Loucy (cell line): ENCODE data around the gene MPL.
"Not testable (repeated sequence)": the region's sequence is repeated elsewhere in the genome, so short reads cannot be mapped to it uniquely, and the experiment has no call there.

ENCODE experiments used
- H2AFZ ChIP-seq: fragments of 200-600 bp; sonication (generic); 2 replicates; pipeline ENCODE4 v1.6.0; 2016; ENCODE audit warnings: antibody characterized with exemption, mild to moderate bottlenecking, low read length, moderate library complexity
- H3F3A ChIP-seq: fragments of 200-600 bp; 2 replicates; pipeline ENCODE4 v1.6.0; 2016; ENCODE audit warnings: antibody characterized with exemption, low read depth, mild to moderate bottlenecking
- H3K27me3 ChIP-seq: fragments of 200-600 bp; sonication (generic); 2 replicates; pipeline ENCODE4 v1.6.1; 2014; ENCODE audit warnings: low read length, mild to moderate bottlenecking; ENCODE audit not compliant: insufficient read depth, poor library complexity, severe bottlenecking
- H3K36me3 ChIP-seq: fragments of 200-600 bp; sonication (generic); 2 replicates; pipeline ENCODE4 v1.6.1; 2016; ENCODE audit warnings: low read length; ENCODE audit not compliant: insufficient read depth
- H3K4me1 ChIP-seq: fragments of 200-600 bp; sonication (generic); 2 replicates; pipeline ENCODE4 v1.5.1; 2014; ENCODE audit warnings: low read length, mild to moderate bottlenecking; ENCODE audit not compliant: insufficient read depth, poor library complexity, severe bottlenecking
- H3K4me2 ChIP-seq: fragments of 200-600 bp; sonication (generic); 2 replicates; pipeline ENCODE4 v1.6.0; 2014; ENCODE audit warnings: antibody characterized with exemption, low read length, low read depth, mild to moderate bottlenecking; ENCODE audit not compliant: poor library complexity, severe bottlenecking
- H3K4me3 ChIP-seq: fragments of 200-600 bp; sonication (generic); 2 replicates; pipeline ENCODE4 v1.5.1; 2014; ENCODE audit warnings: low read length, mild to moderate bottlenecking, mixed read lengths; ENCODE audit not compliant: poor library complexity, severe bottlenecking
- H3K79me2 ChIP-seq: fragments of 200-600 bp; sonication (generic); 2 replicates; pipeline ENCODE4 v1.6.1; 2014; ENCODE audit warnings: low read length; ENCODE audit not compliant: insufficient read depth
- H3K9ac ChIP-seq: fragments of 200-600 bp; sonication (generic); 2 replicates; pipeline ENCODE4 v1.6.0; 2014; ENCODE audit warnings: mild to moderate bottlenecking, low read depth, low read length, moderate library complexity; ENCODE audit not compliant: poor library complexity, severe bottlenecking
- H3K9me2 ChIP-seq: fragments of 200-600 bp; sonication (generic); replicated peaks from 2 replicates; pipeline ENCODE4 v1.6.1; 2016; ENCODE audit warnings: low read depth, low read length, mixed read lengths
- H3K9me3 ChIP-seq: fragments of 200-600 bp; sonication (generic); 2 replicates; pipeline ENCODE4 v1.6.1; 2014; ENCODE audit warnings: mild to moderate bottlenecking, antibody characterized with exemption, low read length, low read depth; ENCODE audit not compliant: insufficient read depth
- H4K20me1 ChIP-seq: fragments of 200-600 bp; sonication (generic); 2 replicates; pipeline ENCODE4 v1.6.0; 2014; ENCODE audit warnings: antibody characterized with exemption, low read length, mild to moderate bottlenecking; ENCODE audit not compliant: insufficient read depth, poor library complexity, severe bottlenecking
- EZH2phosphoT487 ChIP-seq: fragments of 200-600 bp; IDR thresholded peaks from 2 replicates; pipeline ENCODE4 v1.6.1; 2018; ENCODE audit warnings: antibody characterized with exemption, mild to moderate bottlenecking, moderate library complexity, borderline replicate concordance
- TF ChIP-seq, protein P1 (sequence below): fragments of 200-600 bp; sonication (generic); conservative IDR thresholded peaks from 2 replicates; pipeline ENCODE4 v1.5.1; 2014; ENCODE audit warnings: mild to moderate bottlenecking, antibody characterized with exemption, low read length

MPL gene

DNA sequence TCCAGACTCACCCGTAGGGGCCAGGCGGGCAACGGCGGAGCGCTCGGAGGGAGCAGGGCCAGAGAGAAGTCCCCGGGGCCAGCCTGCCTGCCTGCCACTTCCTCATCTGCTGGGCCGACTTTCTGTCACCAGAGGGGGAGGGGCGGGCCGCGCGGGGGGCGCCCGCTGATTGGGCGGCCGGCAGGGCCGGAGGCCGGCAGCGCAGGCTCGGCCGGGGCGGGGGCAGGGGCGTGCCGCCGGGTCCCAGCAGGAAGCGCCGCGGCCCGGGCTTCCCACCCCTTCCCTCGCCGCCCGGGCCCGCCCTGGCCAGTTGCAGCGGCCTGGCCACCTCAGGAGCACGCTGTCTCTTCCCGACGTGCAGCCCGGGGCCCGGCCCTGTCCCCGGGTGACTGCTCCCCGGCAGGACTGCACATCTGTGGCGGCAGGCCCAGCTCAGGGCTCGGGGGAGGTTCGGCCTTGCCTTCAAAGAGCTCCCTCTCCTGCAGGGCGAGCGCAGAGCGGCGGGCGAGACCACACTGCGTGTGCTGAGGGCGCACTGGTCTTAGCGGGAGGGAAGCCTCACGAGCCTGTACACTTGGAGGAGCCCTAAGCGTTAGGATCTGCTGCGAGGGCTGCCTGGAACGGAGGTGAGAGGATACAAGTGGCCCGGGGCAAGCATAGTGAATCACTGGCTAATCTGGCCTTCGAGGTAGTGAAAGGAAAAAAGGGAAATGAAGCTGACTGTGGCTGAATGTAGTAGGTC, 30.5 kb downstream of the MPL start, which contains the start of gene ELOVL1:
Gene ELOVL1, minus strand, starts transcription at position 108 of the 742 bp plus-strand sequence. CDS start 2,402 bp downstream, outside the sequence.
- peaks cover 41% of the 10 kb centered on the region for H3K79me2 ChIP-seq
- peak within 1 kb of the TSS; percentile 85 for H2AFZ ChIP-seq
- no peak for TF ChIP-seq EZH2phosphoT487
- TF ChIP-seq, protein P1, sequence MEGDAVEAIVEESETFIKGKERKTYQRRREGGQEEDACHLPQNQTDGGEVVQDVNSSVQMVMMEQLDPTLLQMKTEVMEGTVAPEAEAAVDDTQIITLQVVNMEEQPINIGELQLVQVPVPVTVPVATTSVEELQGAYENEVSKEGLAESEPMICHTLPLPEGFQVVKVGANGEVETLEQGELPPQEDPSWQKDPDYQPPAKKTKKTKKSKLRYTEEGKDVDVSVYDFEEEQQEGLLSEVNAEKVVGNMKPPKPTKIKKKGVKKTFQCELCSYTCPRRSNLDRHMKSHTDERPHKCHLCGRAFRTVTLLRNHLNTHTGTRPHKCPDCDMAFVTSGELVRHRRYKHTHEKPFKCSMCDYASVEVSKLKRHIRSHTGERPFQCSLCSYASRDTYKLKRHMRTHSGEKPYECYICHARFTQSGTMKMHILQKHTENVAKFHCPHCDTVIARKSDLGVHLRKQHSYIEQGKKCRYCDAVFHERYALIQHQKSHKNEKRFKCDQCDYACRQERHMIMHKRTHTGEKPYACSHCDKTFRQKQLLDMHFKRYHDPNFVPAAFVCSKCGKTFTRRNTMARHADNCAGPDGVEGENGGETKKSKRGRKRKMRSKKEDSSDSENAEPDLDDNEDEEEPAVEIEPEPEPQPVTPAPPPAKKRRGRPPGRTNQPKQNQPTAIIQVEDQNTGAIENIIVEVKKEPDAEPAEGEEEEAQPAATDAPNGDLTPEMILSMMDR: peak; percentile 40
- H3K9me3 ChIP-seq: no peaks in the 10 kb centered on the region
- H3K4me3 ChIP-seq: peak within 1 kb of the TSS; percentile 95
- H3K9ac ChIP-seq: peak within 1 kb of the TSS; percentile 92
- 0 out of 2 replicates have a peak, but pooled peaks cover 2% of the 10 kb centered on the region for H3F3A ChIP-seq
- no peaks in the 10 kb centered on the region for H3K27me3 ChIP-seq
- H3K4me2 ChIP-seq: peak within 1 kb of the TSS; percentile 99
- peaks cover 16% of the 10 kb centered on the region; the same call in 1 of the 2 replicates for H3K36me3 ChIP-seq
- H4K20me1 ChIP-seq: peaks cover 20% of the 10 kb centered on the region
- H3K4me1 ChIP-seq: peaks cover 23% of the 10 kb centered on the region
- H3K9me2 ChIP-seq: no peaks in the 10 kb centered on the region

DNA sequence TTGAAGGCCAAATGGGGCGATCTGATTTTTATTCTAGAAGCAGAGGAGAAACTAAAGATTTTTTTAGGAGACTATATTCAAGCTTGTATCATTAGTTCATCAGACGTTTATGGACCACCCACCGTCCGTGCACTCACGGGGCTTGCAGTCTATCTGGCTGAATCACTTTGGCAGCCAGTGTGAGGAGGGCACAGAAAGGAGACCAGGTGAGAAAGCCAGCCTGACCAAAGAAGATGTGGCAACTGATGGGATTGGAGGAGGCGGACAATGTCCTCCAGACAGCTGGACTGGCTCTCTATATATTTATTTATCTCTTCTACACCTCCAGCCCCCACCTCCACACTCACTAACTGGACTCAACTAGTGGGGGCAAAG, 31.0 kb downstream of the MPL start:
- H3K4me1 ChIP-seq: peaks cover 23% of the 10 kb centered on the region
- H4K20me1 ChIP-seq: peaks cover 20% of the 10 kb centered on the region
- peak overlapping the region; percentile 95 for H3K4me3 ChIP-seq
- TF ChIP-seq EZH2phosphoT487: no peak
- TF ChIP-seq, protein P1: no peak
- peaks cover 41% of the 10 kb centered on the region for H3K79me2 ChIP-seq
- H3K9me3 ChIP-seq: no peaks in the 10 kb centered on the region
- H3K4me2 ChIP-seq: peak overlapping the region; percentile 99
- H3K9me2 ChIP-seq: no peaks in the 10 kb centered on the region
- peaks cover 11% of the 10 kb centered on the region; the same call in 1 of the 2 replicates for H3K36me3 ChIP-seq
- H2AFZ ChIP-seq: peak overlapping the region; percentile 85
- peak overlapping the region; percentile 92 for H3K9ac ChIP-seq
- H3F3A ChIP-seq: 0 out of 2 replicates have a peak, but pooled peaks cover 2% of the 10 kb centered on the region
- H3K27me3 ChIP-seq: no peaks in the 10 kb centered on the region

DNA sequence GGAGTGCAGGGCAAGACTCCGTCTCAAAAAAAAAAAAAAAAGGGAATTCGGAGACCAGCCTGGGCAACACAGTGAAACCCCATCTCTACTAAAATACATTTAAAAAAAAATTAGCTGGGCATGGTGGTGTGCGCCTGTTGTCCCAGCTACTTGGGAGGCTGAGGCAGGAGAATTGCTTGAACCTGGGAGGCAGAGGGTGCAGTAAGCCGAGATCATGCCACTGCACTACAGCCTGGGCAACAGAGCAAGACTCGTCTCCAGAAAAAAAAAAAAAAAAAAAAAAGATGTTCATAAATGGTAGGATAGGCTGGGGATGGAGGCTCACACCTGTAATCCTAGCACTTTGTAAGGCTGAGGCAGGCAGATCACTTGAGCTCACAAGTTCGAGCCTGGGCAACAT, 32.2 kb downstream of the MPL start:
- H3K4me2 ChIP-seq, H3K4me3 ChIP-seq, H3K36me3 ChIP-seq, H3F3A ChIP-seq, H3K9me3 ChIP-seq, H2AFZ ChIP-seq, H3K9me2 ChIP-seq, H3K27me3 ChIP-seq, H3K9ac ChIP-seq: not testable (repeated sequence)
- Histone ChIP-seq H4K20me1 (peaks cover 20% of the 10 kb centered on the region), H3K4me1 (peaks cover 23% of the 10 kb centered on the region), H3K79me2 (peaks cover 40% of the 10 kb centered on the region)

DNA sequence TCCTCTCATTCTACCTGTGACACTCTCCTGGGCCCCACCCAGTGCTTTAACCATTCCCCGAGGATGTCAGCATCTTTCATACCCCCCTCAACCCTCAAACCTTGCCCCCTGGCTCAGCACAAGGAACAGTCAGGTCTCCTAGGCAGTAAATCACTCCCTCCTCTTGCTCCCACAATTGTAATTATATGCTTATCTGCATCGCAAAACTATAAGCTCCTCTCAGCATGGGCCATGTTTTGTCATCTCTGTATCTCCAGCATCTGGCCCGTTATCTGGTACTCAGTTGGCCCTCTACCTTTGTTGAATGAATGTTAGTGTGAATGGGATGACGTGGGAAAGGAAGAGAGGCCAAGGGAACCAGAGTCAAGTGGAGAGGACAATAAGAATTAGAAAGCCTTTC, 32.9 kb downstream of the MPL start:
- 0 out of 2 replicates have a peak, but pooled peaks cover 2% of the 10 kb centered on the region for H3F3A ChIP-seq
- no peaks in the 10 kb centered on the region for H3K27me3 ChIP-seq
- H3K9me2 ChIP-seq: no peaks in the 10 kb centered on the region
- no peaks in the 10 kb centered on the region for H3K36me3 ChIP-seq
- H3K4me3 ChIP-seq: no peak overlapping the region
- no peak overlapping the region for H2AFZ ChIP-seq
- peaks cover 21% of the 10 kb centered on the region for H3K4me1 ChIP-seq
- TF ChIP-seq, protein P1: no peak
- no peak for TF ChIP-seq EZH2phosphoT487
- peaks cover 32% of the 10 kb centered on the region for H3K79me2 ChIP-seq
- no peak overlapping the region for H3K9ac ChIP-seq
- H3K4me2 ChIP-seq: no peak overlapping the region
- no peaks in the 10 kb centered on the region for H3K9me3 ChIP-seq
- H4K20me1 ChIP-seq: peaks cover 15% of the 10 kb centered on the region
